ENCODE results near the gene GRID2. TPM values are rescaled to one million over a fixed set of nuclear protein-coding genes. Genes with fewer than 3 reads are reported as not detected.

GRID2 gene
- total RNA-seq, 4 donors from 2014 or later: not detected

DNA sequence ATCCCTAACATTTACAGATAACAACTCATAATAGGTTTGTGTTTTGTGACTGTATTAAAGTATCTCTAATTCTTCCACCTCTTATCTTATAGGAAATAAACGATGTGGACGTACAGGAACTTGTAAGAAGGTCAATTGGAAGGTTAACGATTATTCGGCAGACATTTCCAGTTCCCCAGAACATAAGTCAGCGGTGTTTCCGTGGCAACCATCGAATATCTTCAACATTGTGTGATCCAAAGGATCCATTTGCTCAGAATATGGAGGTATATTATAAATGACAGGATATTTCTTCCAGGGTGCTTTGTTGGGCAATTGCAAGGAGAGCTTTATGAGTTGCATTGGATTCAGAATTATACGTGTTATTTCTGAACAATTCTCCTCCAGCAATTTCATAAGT, 912.9 kb downstream of the GRID2 start:
- no peak for TF ChIP-seq CTCF (IDR thresholded peaks at IDR 0.05; ENCODE audit: low read depth)

DNA sequence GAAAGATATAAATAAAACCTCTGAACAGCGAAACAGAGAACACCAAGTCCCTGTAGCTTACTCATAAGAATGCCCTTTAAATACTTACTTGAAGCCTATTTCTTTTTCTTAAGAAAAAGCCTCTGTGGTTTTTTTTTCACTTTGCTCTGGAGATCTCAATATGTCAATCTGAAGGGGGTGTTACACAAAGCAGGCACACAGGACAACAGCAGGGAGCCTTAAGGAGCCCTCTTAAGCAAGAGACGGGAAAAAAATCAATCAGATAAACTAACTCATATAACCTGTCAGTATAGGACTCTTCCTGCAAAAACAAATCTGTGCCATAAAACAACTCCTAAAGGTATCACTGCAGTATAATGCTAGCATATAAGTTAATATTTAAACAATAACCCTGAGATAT, 913.7 kb downstream of the GRID2 start:
- no peak for TF ChIP-seq CTCF (IDR thresholded peaks at IDR 0.05; ENCODE audit: low read depth)

DNA sequence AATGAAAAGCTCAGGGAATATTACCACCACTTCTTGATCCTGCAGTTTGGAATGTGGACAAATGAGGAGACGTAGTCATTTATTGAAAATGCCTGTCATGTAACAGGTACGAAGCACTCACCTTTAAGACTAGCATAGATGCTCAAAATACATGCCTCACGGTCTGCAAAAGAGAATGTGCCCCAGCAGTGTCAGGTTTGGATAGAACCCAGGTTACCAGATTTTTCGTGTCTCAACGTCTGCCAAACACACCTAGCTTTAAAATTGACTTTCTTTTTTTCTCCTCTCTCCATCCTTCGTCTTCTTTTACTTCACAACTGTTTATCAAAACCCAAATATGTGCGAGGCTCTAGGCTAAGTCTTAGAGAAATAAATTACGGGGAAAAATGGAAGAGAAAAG, 918.0 kb downstream of the GRID2 start:
- no peak for TF ChIP-seq CTCF (IDR thresholded peaks at IDR 0.05; ENCODE audit: low read depth)

- TF ChIP-seq CTCF (IDR thresholded peaks at IDR 0.05; ENCODE audit: low read depth): no peak
Observed at GRCh38 chr4:93228021-93228420, 924.3 kb downstream of the GRID2 start.

- no peak for TF ChIP-seq CTCF (IDR thresholded peaks at IDR 0.05; ENCODE audit: low read depth)
Observed at GRCh38 chr4:93232883-93233282, 929.1 kb downstream of the GRID2 start.

- TF ChIP-seq CTCF (IDR thresholded peaks at IDR 0.05; ENCODE audit: low read depth): no peak
Observed at GRCh38 chr4:93237521-93237920, 933.8 kb downstream of the GRID2 start.

DNA sequence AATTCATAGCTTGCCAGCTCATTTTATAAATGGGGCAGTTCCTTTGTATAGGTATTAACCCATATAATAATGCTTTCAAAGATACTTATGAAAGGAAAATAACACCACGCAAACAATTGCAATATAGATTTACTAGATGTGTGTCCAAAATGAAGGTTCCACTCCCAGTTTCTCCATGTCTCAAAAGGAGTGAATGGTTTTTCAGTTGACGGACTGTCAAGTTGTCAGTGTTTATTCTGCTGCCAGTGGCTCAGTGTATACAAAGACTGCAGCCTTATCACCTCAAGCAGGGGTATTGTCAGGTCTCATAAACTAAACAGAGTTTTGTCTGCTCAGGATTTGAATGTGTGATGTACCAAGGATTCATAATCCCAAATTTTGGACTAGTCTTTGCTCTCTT, 939.5 kb downstream of the GRID2 start:
- no peak for TF ChIP-seq CTCF (IDR thresholded peaks at IDR 0.05; ENCODE audit: low read depth)
